IPS-18c (cell line): ENCODE results near the gene PER1.

ENCODE experiments used
- H3K4me3 ChIP-seq: 2 replicates; pipeline ENCODE4 v1.7.0; 2013; ENCODE audit warnings: low read depth, mild to moderate bottlenecking, low read length, moderate library complexity; ENCODE audit not compliant: insufficient read depth
- H3K9me3 ChIP-seq: one replicate; pipeline ENCODE4 v1.6.1; 2013; ENCODE audit warnings: mild to moderate bottlenecking, low read length, moderate library complexity; ENCODE audit not compliant: control insufficient read depth, insufficient read depth

The PER1 gene

DNA sequence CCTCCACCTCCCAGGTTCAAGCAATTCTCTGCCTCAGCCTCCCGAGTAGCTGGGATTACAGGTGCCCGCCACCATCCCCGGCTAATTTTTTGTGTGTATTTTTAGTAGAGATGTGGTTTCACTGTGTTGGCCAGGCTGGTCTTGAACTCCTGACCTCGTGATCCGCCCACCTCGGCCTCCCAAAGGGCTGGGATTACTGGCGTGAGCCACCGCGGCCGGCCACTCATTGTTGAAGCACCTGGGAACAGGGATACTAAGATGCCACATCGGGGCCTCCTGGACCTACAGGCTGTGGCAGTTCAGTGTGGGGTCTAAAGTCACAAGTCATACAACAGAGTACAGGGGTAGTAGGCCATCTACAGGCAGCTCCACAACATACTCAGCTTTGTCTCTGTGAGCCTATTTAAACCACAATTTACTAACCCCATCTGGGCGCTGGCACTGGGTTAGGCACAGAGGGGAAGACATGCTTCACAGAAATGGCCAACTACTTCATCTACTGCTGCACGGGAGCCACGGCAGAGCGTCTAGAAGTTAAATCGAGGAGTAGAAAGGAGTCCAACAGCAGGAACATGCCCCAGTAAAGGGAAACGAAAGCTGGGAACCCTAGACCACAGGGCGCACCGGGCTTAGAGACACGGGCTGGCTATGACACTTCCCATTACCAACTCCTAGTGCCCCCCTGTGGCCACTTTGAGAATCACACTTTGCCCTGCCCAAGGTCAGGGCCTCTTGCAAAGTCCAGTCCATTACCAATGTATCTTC, 6.2 kb upstream of the PER1 start:
- no peak overlapping the region for H3K4me3 ChIP-seq
- no peaks in the 10 kb centered on the region for H3K9me3 ChIP-seq

DNA sequence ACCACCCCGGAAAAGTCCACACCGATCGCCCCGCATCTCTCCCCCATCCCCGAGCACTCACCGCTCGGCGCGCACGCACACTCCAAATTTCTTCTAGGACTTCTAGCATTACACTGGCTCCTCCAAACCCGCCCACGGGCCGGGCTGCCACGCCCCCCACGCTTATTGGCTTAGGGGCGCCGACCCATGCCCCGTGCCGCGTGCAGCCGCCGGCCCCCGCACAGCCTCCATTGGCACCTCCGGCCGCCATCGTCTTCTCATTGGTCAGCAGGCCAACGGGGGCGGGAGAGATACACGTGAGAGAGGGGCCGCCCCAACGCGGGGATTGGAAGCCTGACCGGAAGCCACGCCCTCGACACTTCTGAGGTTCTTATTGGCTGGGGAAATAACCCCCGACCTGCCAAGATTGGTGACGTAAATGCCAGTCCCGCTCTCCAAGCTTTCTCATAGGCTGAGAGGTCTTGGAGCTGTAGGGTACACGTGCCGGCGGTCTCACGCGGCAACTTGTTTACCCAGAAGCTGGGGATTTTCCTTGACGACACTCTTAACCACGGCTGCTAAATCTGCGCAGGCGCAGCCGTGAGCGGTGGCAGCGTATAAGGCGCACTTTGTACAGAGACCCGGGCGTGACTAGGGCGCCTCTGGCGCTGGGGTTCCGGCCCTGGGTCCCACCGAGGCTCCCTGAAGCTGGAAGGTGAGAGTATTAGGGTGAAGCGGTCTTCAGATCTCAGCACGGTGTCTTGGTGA, 4.2 kb upstream of the PER1 start:
- Histone ChIP-seq H3K9me3 (no peaks in the 10 kb centered on the region), H3K4me3 (peak overlapping the region; percentile 84)

DNA sequence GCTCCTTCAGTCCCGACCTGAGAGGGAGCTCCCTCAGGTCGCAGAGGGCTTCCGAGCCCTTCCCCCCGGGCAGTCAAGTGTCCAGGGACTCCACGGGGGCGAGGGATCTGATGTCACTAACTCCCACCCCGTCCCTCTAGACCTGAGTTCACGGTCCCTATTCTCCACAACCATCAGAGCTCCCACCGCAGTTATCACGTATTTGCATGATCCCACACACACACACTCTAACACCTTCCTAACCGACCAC, 3.7 kb upstream of the PER1 start:
- H3K4me3 ChIP-seq = peak overlapping the region; percentile 84
- no peaks in the 10 kb centered on the region for H3K9me3 ChIP-seq

DNA sequence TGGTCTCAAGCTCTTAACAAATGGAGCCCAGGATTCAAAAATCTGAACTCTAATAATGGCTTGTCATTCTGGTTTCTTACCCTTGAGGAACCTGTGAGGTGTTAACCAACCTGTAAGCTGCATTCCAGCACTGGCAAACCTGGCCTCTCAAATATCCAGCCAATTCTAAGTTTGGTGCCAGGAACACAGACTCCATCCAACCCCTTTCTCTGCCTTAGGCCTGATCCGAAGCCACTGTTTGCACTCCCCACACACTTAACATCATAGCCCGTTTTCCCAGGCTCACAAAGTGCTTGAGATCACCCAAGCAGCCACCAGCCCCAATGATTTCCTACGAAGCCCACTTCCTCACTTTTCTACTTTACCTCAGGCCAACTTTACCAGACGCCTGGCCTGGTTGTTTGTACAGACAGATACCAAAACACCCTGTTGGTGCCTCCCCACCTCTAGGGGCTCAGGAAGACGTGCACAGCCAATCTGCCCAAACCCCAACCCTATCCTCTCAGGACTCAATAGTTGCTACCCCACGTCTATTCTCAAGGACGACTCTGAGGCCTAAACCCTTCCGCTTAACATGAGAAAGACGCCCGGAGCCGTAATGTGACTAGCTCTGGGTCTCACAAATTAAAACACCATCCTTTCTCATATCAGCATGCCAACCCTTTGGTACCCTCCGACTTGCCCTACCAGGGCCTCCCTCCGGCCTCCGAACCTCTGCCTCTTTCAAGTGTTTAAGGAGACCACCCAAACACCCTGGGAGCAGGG, 3.2 kb upstream of the PER1 start:
- peak overlapping the region; percentile 84 for H3K4me3 ChIP-seq
- H3K9me3 ChIP-seq = no peaks in the 10 kb centered on the region

DNA sequence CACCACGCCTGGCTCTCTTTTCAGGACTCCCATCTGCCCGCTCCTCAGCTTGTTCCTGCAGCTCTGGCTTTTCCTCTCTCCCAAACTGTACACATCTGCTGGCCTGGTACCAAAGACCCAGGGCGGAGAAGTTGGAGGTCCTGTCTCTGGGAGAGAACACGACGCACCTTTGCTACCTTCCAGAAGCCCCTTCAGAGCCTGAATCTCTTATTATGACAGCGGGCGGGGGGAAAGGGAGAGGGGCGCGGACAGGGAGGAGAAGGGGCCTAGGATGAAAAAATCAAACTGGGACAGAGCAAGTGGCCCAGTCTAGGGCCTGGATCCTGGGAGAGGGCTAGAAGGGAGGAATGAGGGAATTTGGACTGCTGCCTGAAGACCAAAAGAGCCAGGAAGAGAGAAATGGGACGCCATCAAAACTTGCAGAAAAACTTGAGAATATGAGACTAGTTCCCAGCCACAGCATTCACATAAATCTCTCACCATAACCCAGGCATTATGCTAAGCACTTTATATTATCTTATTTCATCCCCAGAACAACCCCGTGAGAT, 2.5 kb upstream of the PER1 start:
- Histone ChIP-seq H3K4me3 (peak overlapping the region; percentile 61), H3K9me3 (peaks cover 2% of the 10 kb centered on the region)

DNA sequence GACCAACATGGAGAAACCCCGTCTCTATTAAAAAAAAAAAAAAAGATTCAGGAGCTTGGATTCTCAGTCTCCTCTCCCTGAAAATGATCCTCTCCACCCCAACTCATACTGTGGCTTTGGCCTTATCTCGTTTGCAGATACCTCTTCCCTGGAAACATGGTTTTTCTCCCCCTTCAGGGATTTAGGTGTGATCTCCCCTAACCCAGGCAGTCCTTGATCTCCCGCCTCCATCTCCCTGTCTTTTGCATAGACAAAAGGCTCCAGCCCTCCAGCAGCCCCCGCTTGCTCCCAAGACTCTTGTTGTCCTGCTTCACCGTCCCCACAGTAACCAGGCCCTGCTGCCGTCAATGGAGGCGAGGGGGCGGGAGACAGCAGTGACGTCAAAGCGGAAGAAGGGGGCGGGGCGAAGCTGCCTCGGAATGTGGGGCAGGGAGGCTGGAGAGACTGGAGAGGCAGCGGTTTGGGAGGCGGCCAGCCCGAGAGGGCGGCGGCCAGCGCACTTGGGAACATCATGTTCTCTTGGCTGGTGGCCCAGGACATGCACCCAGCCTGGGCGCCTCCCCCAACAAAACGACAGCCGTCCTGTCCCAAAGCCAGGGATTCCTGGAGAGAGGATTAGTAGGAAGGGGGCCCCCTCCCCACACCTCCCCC, 1.9 kb upstream of the PER1 start:
- Histone ChIP-seq H3K9me3 (peaks cover 2% of the 10 kb centered on the region), H3K4me3 (peak overlapping the region; percentile 61)

DNA sequence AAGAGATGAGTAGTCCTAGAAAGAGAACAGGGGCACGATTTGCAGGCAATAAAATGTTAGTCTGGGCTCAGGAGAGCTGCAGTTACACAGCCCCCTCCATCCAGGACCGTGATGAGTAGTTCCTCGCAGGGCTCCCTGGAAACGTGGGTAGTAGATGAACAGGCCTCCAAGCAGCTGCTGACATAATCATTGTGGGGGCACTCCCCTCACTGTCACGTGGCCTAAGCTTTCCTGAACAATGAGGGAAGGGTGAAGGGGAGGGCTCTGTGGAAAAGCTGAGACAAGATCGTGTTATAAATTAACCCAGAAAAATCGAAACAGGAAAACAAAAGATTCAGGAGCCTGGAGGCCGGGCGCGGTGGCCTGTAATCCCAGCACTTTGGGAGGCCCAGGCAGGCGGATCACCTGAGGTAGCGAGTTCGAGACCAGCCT, 1.3 kb upstream of the PER1 start:
- Histone ChIP-seq H3K4me3 (no peak overlapping the region), H3K9me3 (peaks cover 2% of the 10 kb centered on the region)

DNA sequence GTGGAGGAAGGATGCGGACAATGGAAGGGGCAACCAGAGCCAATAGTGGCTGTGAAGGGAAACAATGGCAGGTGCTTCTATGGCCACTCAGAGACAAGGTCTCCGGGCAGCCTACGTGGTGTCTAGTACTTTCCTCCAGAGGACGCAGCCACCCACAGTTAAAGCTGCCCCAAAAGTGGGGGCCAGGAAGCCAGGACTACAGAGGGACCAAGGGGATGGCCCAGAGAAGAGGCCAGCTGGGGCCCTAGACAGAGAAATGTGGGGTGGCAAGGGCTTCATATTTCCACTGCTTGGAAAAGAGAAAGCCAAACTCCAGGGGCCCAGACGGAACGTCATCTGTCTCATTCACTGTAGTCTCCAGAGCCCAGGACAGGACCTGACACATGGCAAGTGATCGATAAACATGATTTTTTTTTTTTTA, 837 bp upstream of the PER1 start:
- Histone ChIP-seq H3K4me3 (no peak overlapping the region), H3K9me3 (peaks cover 4% of the 10 kb centered on the region)

DNA sequence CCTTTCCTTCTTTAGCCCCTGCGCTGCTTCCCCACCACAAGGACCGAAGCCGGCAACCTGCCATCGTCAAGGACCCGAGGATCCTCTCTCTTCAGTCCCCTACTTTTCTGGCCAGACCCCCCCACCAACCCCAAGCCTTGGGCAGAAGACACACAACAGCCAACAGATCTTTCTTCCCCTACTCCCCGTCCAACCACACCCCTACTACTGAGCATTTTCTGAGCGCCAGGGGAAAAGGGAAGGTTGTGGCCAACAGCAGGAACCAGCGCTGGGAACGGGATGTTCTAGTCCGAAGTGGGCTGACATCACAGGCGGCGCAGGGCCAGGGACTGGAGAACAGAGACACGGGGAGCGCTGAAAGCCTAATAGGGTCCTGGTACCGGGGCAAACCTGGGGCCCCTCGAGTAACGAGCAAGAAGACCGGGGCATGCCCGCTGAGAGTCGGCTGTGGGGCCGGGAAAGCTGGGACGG, 528 bp downstream of the PER1 start:
- Histone ChIP-seq H3K9me3 (peaks cover 4% of the 10 kb centered on the region), H3K4me3 (peak overlapping the region; percentile 85)

DNA sequence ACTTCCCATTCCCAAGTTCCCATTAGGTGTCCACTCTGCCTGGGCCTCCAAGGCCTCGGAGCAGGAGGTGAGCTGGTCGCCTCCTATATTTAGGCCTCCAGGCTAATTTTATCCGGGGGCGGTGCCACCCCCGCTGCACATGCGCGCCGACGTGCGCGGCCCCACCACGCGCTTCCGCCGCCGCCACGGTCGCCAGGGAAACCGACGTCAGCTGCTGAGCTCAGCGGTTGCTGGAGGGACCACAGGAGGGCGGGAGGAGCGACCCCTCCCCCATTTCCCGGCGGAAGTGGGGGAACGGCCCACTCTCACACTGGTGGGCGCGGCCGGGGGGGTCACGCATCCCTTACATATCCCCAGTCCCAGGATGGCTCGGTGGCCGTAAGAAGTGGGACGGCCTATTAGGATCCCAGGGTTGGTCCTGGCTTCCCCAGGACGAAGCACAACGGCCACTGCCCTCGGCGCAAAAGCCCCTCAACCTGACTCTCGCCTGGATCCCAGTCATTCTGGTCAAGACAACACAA, 1.0 kb downstream of the PER1 start:
- Histone ChIP-seq H3K4me3 (peak overlapping the region; percentile 85), H3K9me3 (peaks cover 4% of the 10 kb centered on the region)

DNA sequence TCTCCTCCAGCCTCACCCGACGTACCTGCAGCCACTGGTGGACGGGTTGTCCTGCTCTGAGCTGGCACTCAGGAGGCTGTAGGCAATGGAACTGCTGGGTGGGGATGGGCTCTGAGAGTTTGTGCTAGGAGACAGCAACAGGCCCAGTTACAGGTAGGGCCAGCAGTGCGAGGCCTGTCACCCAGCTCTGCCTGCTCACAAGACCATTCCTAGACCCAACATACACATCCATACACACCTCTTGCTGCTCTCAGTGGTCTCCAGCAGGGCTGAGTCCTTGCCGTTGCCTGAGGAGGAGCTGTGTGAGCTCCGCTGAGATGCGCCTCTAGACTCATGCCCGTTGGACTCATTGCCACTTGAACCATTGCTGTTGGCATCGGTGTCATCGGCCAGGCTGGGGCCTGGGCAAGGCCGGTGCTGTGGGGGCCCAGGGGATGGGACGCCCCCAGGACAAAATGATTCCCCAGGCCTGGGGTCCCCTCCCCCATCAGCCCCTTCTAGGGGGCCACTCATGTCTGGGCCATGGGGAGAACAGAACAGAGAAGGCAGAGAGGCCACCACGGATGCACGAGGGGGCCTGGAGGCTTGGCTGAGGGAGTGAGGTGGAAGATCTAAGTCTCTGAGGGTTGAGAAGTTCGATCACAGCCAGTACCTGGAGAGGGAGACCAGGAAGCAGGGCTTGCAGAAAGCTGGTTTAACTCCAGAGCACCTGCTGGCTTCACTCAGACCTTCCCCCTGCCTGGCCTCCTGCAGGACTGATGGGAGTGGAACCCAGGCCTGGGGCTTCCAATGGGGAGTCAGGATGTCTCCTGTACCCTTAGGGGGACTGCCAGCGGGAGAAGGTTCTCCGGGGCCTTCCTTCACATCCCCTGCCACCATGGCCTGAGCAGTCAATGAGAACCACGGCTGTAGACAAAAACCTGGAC, 1.7 kb downstream of the PER1 start:
- Histone ChIP-seq H3K4me3 (peak overlapping the region; percentile 85), H3K9me3 (peaks cover 4% of the 10 kb centered on the region)

DNA sequence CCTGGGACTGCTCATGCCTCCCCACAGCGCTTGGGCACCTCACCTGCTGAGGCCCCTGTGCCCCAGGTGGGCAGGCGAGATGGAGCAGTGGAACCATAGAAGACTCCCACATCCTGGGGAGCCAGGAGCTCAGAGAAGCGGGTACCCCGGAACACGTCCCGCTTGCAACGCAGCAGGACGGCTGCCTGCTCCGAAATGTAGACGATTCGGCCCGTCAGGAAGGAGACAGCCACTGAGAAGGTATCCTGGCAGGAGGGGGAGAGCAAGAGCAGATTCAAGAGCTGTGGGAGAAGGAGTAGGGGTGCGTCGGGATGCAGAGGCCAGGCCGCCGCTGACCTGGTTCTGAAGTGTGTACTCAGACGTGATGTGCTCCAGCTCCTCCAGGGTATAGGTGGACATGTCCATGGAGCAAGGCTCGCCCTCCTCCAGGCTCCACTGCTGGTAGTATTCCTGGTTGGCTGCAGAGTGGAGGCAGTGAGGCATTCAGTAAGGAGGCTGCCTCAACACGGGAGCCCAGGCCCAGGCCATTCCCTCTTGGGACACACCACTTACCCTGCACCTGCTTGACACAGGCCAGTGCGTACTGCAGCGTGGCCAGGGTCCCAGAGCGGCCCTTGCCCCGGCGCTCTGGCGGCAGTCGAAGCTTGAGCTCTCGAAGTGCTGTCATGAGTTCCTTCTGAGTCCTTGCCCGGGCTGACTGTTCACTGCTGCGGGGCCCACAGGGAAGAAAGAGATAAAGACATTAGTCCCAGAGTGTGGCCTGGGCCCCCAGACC, 2.6 kb downstream of the PER1 start:
- Histone ChIP-seq H3K4me3 (no peak overlapping the region), H3K9me3 (peaks cover 4% of the 10 kb centered on the region)

DNA sequence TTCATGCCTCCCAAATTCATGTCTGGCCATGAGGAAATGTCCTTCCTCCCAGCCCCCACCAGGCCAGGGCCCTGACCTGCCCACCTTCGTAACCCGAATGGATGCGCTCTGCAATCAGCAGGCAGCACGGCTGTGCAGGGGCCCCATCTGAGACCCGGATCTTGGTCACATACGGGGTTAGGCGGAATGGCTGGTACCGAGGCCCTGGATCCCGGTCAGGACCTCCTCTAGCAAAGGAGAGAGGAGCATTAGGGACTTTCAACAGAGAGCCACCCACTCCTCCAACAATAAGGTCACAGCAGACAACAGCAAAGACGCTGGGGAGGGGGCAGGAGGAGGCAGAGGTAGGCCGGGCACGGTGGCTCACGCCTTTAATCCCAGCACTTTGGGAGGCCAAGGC, 3.6 kb downstream of the PER1 start:
- Histone ChIP-seq H3K4me3 (no peak overlapping the region), H3K9me3 (peaks cover 4% of the 10 kb centered on the region)

DNA sequence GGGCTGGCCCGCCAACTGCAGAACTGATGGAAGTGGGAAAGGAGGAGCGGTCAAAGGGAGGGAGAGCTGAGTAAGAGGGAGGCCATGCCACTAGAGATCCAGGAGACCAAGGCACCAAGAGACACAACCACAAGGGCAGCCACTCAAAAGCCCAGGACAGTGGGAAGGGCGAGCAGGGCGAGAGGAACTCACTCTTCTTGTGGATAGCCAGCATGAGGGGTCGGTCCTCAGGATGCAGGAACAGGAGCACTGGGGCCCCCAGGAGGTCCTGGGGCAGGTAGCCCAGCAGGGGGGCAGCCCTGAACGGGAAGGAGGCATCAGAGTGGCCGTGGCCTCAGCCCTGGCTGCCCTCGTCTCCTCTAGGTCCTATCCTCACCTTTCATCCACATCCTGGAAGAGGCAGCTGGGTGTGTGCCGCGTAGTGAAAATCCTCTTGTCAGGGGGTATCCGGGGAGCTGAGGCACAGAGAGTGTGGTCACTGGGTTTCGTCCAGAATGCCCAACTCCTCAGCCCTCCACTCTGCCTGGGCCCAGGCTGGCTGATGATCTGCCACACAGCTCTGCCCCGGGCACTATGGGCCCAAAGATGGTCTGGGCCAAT, 4.3 kb downstream of the PER1 start:
- Histone ChIP-seq H3K9me3 (peaks cover 4% of the 10 kb centered on the region), H3K4me3 (no peak overlapping the region)

DNA sequence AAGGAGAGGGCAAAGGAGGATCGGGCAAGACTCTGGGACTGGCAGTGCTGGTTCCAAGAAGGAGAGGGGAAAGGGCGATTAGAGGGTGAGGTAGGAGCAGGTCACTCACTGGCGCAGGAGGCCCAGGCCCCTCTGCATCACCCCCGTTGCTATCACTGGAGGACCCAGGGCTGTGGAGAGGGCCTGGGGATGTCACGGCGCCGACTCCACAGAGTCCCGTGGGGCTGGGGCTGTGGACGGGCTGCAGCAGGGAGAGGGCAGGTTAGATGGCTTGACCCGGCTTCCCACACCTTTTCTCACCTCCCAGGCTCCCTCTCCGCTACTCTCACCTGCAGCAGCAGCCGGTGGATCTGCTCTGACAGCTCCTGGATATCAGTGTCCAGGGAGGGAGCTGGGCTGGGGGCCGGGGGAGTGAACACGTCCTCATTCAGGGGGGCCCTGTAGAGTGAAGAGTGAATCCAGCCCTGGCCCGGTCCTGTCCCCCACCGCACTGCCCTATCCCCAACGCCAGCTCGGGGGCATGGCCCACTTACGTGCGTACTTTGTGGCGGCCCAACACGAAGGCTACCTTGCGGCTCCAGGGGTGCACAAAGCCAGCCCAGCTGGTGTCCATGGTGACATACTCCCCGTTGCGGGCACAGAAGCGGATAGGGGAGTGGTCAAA, 4.9 kb downstream of the PER1 start:
- peaks cover 4% of the 10 kb centered on the region for H3K9me3 ChIP-seq
- H3K4me3 ChIP-seq = no peak overlapping the region
